ENCODE results near the gene AIM2. TPM values are rescaled to one million over a fixed set of nuclear protein-coding genes. Genes with fewer than 3 reads are reported as not detected.
"Not testable (repeated sequence)": the region's sequence is repeated elsewhere in the genome, so short reads cannot be mapped to it uniquely, and the experiment has no call there.

AIM2 gene
- total RNA-seq, 1 experiment from 2014 or later, result not detected

DNA sequence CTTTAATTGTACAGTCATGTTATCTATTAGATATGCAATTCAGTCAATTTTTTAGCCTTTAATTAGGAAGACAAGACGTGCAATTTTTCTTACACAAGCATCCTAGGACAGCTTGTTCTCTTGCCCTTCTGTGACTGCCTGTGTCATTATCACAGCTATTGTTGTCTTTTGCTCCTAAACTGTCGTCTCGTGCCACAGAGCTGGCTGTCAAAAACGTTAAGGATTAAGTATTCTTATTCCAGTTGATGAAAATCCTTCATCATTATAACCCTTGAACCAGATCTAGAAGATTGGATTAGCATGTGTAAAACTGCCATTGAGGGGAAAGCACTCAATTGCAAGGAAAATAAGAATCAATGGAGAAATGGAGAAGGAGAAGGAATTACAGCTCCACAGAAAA lies 43.8 kb upstream of the AIM2 start:
- TF ChIP-seq POLR2AphosphoS5 (IDR thresholded peaks at IDR 0.05; ENCODE audit: low read depth, low read length), result no peak
- no peaks in the 10 kb centered on the region for H3K4me1 ChIP-seq (ENCODE audit: control insufficient read depth, insufficient read depth, low read length)
- no peaks in the 10 kb centered on the region for H3K36me3 ChIP-seq (ENCODE audit: control insufficient read depth, insufficient read depth, low read length)
- intact Hi-C loops (cut with micrococcal nuclease; ENCODE audit: unreplicated experiment), result no loop called here
- H3K27ac ChIP-seq (ENCODE audit: low read length), result no peak overlapping the region
- POLR2A ChIA-PET, result no interaction called here
- DNase-seq (ENCODE audit: low read depth, low spot score) (no peak), ATAC-seq (no peak)
- H3K4me3 ChIP-seq (ENCODE audit: low read depth in 2 of 2, low read length in 2 of 2), result no peak overlapping the region
- H3K27me3 ChIP-seq (ENCODE audit: control insufficient read depth, insufficient read depth, low read length), result no peaks in the 10 kb centered on the region
- CTCF ChIA-PET, result no interaction called here
- no TSS peak for BruUV-seq (replicated peaks)
- H3K9me3 ChIP-seq (ENCODE audit: control insufficient read depth, insufficient read depth, low read depth, low read length), result no peaks in the 10 kb centered on the region
- in situ Hi-C loops (cut with HindIII; ENCODE audit: low pct_unique_long_range_greater_than_20kb, low sequenced_read_pairs), result no loop called here

DNA sequence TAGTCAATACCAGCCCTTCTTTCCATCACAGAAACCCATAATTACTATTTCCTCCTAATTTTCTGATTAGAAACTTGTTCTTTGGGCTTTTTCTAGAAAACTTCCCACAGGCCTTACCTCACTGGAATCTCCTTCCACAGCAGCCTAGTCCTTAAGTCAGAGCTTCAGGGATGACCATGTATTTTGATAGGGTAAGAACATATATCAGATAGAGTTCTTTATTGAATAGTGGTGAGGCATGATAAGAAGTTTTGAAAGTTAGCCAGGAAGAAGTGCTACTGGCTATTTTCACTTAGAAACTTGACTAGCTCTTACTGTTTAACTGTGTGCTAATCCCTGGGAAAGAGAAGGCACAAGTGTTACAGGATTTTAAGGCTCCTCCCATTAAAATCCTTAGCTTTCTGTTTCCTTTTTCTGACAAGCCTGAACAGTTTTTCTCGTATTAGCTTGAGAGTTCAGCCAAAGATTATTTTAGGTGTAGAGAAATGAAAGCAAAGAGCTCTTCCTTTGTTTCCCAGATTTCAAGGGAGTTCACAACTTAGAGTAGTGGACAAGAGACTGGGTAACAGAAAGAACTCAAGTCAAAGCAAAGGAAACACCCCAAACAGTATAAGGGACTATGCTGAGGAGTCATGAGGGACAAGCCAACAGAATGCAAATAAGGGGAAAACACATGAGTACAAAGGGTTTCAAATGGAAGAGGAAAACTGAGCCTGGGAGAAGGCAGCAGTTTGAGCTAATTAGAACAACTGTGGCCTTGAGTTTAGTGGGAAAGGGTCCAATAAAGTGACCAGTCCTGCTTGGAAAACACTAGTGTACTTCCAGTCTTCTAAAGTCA lies 37.2 kb upstream of the AIM2 start:
- no peaks in the 10 kb centered on the region for H3K4me1 ChIP-seq (ENCODE audit: control insufficient read depth, insufficient read depth, low read length)
- no peak for ATAC-seq
- TF ChIP-seq, protein P1, sequence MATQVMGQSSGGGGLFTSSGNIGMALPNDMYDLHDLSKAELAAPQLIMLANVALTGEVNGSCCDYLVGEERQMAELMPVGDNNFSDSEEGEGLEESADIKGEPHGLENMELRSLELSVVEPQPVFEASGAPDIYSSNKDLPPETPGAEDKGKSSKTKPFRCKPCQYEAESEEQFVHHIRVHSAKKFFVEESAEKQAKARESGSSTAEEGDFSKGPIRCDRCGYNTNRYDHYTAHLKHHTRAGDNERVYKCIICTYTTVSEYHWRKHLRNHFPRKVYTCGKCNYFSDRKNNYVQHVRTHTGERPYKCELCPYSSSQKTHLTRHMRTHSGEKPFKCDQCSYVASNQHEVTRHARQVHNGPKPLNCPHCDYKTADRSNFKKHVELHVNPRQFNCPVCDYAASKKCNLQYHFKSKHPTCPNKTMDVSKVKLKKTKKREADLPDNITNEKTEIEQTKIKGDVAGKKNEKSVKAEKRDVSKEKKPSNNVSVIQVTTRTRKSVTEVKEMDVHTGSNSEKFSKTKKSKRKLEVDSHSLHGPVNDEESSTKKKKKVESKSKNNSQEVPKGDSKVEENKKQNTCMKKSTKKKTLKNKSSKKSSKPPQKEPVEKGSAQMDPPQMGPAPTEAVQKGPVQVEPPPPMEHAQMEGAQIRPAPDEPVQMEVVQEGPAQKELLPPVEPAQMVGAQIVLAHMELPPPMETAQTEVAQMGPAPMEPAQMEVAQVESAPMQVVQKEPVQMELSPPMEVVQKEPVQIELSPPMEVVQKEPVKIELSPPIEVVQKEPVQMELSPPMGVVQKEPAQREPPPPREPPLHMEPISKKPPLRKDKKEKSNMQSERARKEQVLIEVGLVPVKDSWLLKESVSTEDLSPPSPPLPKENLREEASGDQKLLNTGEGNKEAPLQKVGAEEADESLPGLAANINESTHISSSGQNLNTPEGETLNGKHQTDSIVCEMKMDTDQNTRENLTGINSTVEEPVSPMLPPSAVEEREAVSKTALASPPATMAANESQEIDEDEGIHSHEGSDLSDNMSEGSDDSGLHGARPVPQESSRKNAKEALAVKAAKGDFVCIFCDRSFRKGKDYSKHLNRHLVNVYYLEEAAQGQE (IDR thresholded peaks at IDR 0.05; ENCODE audit: insufficient read depth in 1 of 2, low read depth in 2 of 2, low read length in 1 of 2), result no peak
- TF ChIP-seq TCF7L2 (IDR thresholded peaks at IDR 0.05; ENCODE audit: low read depth, low read length), result no peak
- no peak for TF ChIP-seq SIN3A (IDR thresholded peaks at IDR 0.05; ENCODE audit: borderline replicate concordance, insufficient read depth, low read depth, low read length)
- no peak for TF ChIP-seq POLR2AphosphoS5 (IDR thresholded peaks at IDR 0.05; ENCODE audit: low read depth, low read length)
- TF ChIP-seq, protein P2, sequence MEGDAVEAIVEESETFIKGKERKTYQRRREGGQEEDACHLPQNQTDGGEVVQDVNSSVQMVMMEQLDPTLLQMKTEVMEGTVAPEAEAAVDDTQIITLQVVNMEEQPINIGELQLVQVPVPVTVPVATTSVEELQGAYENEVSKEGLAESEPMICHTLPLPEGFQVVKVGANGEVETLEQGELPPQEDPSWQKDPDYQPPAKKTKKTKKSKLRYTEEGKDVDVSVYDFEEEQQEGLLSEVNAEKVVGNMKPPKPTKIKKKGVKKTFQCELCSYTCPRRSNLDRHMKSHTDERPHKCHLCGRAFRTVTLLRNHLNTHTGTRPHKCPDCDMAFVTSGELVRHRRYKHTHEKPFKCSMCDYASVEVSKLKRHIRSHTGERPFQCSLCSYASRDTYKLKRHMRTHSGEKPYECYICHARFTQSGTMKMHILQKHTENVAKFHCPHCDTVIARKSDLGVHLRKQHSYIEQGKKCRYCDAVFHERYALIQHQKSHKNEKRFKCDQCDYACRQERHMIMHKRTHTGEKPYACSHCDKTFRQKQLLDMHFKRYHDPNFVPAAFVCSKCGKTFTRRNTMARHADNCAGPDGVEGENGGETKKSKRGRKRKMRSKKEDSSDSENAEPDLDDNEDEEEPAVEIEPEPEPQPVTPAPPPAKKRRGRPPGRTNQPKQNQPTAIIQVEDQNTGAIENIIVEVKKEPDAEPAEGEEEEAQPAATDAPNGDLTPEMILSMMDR (IDR thresholded peaks at IDR 0.05), result no peak
- DNase-seq (ENCODE audit: low read depth, low spot score), result no peak
- intact Hi-C loops (cut with micrococcal nuclease; ENCODE audit: unreplicated experiment), result no loop called here
- no peak overlapping the region for H3K27ac ChIP-seq (ENCODE audit: low read length)
- no peaks in the 10 kb centered on the region for H3K36me3 ChIP-seq (ENCODE audit: control insufficient read depth, insufficient read depth, low read length)
- H3K9me3 ChIP-seq (ENCODE audit: control insufficient read depth, insufficient read depth, low read depth, low read length), result no peaks in the 10 kb centered on the region
- no TSS peak for BruUV-seq (replicated peaks)
- H3K4me3 ChIP-seq (ENCODE audit: low read depth in 2 of 2, low read length in 2 of 2), result no peak overlapping the region
- no peaks in the 10 kb centered on the region for H3K27me3 ChIP-seq (ENCODE audit: control insufficient read depth, insufficient read depth, low read length)
- in situ Hi-C loops (cut with HindIII; ENCODE audit: low pct_unique_long_range_greater_than_20kb, low sequenced_read_pairs), result no loop called here
- ChIA-PET CTCF (no interaction called here), POLR2A (no interaction called here)

DNA sequence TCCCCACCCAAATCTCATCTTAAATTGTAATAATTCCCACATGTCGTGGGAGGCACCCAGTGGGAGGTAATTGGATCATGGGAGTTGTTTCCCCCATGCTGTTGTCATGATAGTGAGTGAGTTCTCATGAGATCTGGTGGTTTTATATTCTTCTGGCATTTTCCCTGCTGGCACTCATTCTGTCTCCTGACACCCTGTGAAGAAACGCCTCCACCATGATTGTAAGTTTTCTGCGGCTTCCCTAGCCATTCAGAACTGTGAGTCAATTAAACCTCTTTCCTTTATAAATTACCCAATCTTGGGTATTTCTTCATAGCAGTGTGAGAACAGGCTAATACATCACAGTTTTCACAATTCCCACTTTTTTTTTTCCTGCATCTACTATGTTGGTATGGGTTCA lies 26.5 kb upstream of the AIM2 start:
- H3K4me1 ChIP-seq (ENCODE audit: control insufficient read depth, insufficient read depth, low read length); H3K36me3 ChIP-seq (ENCODE audit: control insufficient read depth, insufficient read depth, low read length); ATAC-seq; POLR2A ChIA-PET; intact Hi-C loops (cut with micrococcal nuclease; ENCODE audit: unreplicated experiment); H3K27ac ChIP-seq (ENCODE audit: low read length); H3K9me3 ChIP-seq (ENCODE audit: control insufficient read depth, insufficient read depth, low read depth, low read length); in situ Hi-C loops (cut with HindIII; ENCODE audit: low pct_unique_long_range_greater_than_20kb, low sequenced_read_pairs); DNase-seq (ENCODE audit: low read depth, low spot score); BruUV-seq (replicated peaks); H3K4me3 ChIP-seq (ENCODE audit: low read depth in 2 of 2, low read length in 2 of 2); H3K27me3 ChIP-seq (ENCODE audit: control insufficient read depth, insufficient read depth, low read length); CTCF ChIA-PET: not testable (repeated sequence)
